ENCODE results near the gene COX5A. TPM values are rescaled to one million over a fixed set of nuclear protein-coding genes. Genes with fewer than 3 reads are reported as not detected.

The COX5A gene
- total and polyA plus RNA-seq, 2 of the 13 experiments (the other 11 are each of a cell fraction or from before 2014, with no cell fraction given), result 158 to 218 TPM

DNA sequence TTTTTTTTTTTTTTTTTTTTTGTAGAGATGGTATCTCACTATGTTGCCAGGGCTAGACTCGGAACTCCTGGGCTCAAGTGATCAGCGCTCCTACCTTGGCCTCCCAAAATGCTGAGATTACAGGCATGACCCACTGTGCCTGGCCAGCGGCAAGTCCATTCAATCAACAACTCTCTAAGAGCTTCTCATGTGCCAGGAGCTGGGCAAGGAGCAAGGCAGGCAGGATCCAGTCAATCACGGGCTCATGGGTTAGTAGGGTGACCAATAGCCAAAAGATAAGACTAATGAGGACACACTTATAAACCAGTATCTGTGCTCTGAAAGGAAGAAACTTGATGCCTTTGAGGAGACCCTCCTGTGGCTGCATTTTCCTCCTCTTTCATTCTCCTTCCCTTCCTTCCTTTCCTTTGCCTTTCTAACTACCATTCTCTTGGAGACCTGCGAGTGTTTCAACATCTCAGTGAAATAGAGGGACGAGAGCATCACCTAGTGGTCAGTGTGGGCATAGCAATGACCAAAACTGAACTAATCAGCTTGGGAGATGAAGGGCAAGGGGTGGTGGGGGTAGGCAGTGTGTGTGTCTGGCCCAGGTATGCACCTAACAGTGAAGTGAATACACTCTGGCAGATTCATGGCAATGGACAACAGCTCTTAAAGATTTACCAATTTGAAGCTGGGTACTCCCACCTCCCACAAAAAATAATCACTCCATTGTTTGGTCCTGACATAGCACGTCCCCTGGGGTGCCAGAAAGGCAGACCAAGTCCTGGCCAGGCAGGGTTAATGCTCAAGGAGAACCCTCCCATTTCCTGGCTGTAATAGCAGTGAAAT is 12.4 kb upstream of the COX5A start (continued):
- TF ChIP-seq, protein P1, sequence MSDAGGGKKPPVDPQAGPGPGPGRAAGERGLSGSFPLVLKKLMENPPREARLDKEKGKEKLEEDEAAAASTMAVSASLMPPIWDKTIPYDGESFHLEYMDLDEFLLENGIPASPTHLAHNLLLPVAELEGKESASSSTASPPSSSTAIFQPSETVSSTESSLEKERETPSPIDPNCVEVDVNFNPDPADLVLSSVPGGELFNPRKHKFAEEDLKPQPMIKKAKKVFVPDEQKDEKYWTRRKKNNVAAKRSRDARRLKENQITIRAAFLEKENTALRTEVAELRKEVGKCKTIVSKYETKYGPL (CRISPR knock-in tag; IDR thresholded peaks at IDR 0.05), result no peak
- no peak for TF ChIP-seq CAMTA2 (CRISPR knock-in tag; IDR thresholded peaks at IDR 0.05; ENCODE audit: borderline replicate concordance)
- TF ChIP-seq KAT8 (CRISPR knock-in tag; IDR thresholded peaks at IDR 0.05), result peak; percentile 34; the same call in 1 of the 2 replicates
- no peak for TF ChIP-seq GTF2F1 (IDR thresholded peaks at IDR 0.05; ENCODE audit: low read length)
- TF ChIP-seq RFX3 (CRISPR knock-in tag; IDR thresholded peaks at IDR 0.05), result no peak
- TF ChIP-seq PREB (CRISPR knock-in tag; IDR thresholded peaks at IDR 0.05), result no peak
- TF ChIP-seq MAFF (IDR thresholded peaks at IDR 0.05; ENCODE audit: low read depth, low read length), result no peak
- 0 out of 2 replicates have a peak, but pooled peaks have one; percentile 19 for TF ChIP-seq CBFB (CRISPR knock-in tag; IDR thresholded peaks at IDR 0.05)
- peak; percentile 35; the same call in 1 of the 2 replicates for TF ChIP-seq PATZ1 (CRISPR knock-in tag; IDR thresholded peaks at IDR 0.05)
- 0 out of 2 replicates have a peak, but pooled peaks have one; percentile 29 for TF ChIP-seq ELF3 (CRISPR knock-in tag; IDR thresholded peaks at IDR 0.05)
- TF ChIP-seq ZNF256 (CRISPR knock-in tag; conservative IDR thresholded peaks at IDR 0.05), result no peak
- 0 out of 2 replicates have a peak, but pooled peaks have one; percentile 30 for TF ChIP-seq ZSCAN9 (CRISPR knock-in tag; IDR thresholded peaks at IDR 0.05; ENCODE audit: borderline replicate concordance)
- peak; percentile 27; the same call in 1 of the 2 replicates for TF ChIP-seq YEATS2 (CRISPR knock-in tag; IDR thresholded peaks at IDR 0.05; ENCODE audit: borderline replicate concordance)
- peak; percentile 52 for TF ChIP-seq SAP130 (CRISPR knock-in tag; IDR thresholded peaks at IDR 0.05; ENCODE audit: low read depth)
- TF ChIP-seq KMT2B (CRISPR knock-in tag; IDR thresholded peaks at IDR 0.05), result 0 out of 2 replicates have a peak, but pooled peaks have one; percentile 25
- no peak for TF ChIP-seq MTA3 (CRISPR knock-in tag; IDR thresholded peaks at IDR 0.05)
- no peak for TF ChIP-seq NR2C2 (CRISPR knock-in tag; IDR thresholded peaks at IDR 0.05; ENCODE audit: borderline replicate concordance)
- TF ChIP-seq THAP11 (CRISPR knock-in tag; IDR thresholded peaks at IDR 0.05), result peak; percentile 57
- TF ChIP-seq MEIS1 (CRISPR knock-in tag; IDR thresholded peaks at IDR 0.05; ENCODE audit: borderline replicate concordance), result no peak
- 0 out of 2 replicates have a peak, but pooled peaks have one; percentile 9 for TF ChIP-seq FOXO1 (CRISPR knock-in tag; IDR thresholded peaks at IDR 0.05)
- no peak for TF ChIP-seq AKAP8 (CRISPR knock-in tag; IDR thresholded peaks at IDR 0.05)
- no peak for TF ChIP-seq POLR2G (IDR thresholded peaks at IDR 0.05; ENCODE audit: low read depth, low read length)
- 0 out of 2 replicates have a peak, but pooled peaks have one; percentile 27 for TF ChIP-seq KDM2A (CRISPR knock-in tag; IDR thresholded peaks at IDR 0.05; ENCODE audit: borderline replicate concordance, low read depth)

Measured in HepG2 (cell line).